Endothelial cell of umbilical vein (primary cell): ENCODE measurements around the gene METTL5. TPM values are rescaled to one million over a fixed set of nuclear protein-coding genes. Genes with fewer than 3 reads are reported as not detected.

Experiments
- BruUV-seq: library from RNA; stranded (reverse); fragments of 400-500 nt; replicated peaks from 2 replicates; lab custom pipeline; 2021; lab: Mats Ljungman, UMichigan
- CTCF ChIA-PET: fragments of 300-600, 350-600 bp; sonication (Branson Sonifier 250); formaldehyde crosslinking; loops from one replicate; lab custom pipeline; 2021; ENCODE audit warnings: antibody characterized with exemption, inconsistent platforms; lab: Charles Lee
- POLR2A ChIA-PET: fragments of 300-600, 350-600 bp; sonication (Branson Sonifier 250); formaldehyde crosslinking; loops from one replicate; lab custom pipeline; 2021; ENCODE audit warnings: antibody characterized with exemption, inconsistent platforms; lab: Charles Lee
- DNase-seq: peaks from one replicate; pipeline ENCODE4 v3.0.0-alpha.2; 2011; ENCODE audit warnings: low read depth, low spot score
- FAIRE-seq: peaks from 2 replicates; lab custom pipeline; 2011; peaks lifted over from hg19 to GRCh38; lab: Jason Lieb, UNC
- H2AFZ ChIP-seq: 2 replicates; pipeline ENCODE4 v1.6.0; 2012; ENCODE audit warnings: low read depth, low read length, control low read depth, inconsistent platforms
- H3K27ac ChIP-seq: 2 replicates; pipeline ENCODE4 v1.5.1; 2011; ENCODE audit warnings: low read depth, mild to moderate bottlenecking, control low read depth, low read length, moderate library complexity; ENCODE audit not compliant: insufficient read depth
- H3K27me3 ChIP-seq, 2 experiments: 2 replicates each; pipeline versions ENCODE4 v1.6.0 to v1.6.1; 2011; ENCODE audit warnings: low read length in 2 of 2, mixed read lengths in 1 of 2; ENCODE audit not compliant: control insufficient read depth in 2 of 2, insufficient read depth in 2 of 2
- H3K36me3 ChIP-seq, 2 experiments: 2 replicates in 1 of 2; 3 replicates in 1 of 2; pipeline ENCODE4 v1.5.1; 2011; ENCODE audit warnings: low read length in 2 of 2, mild to moderate bottlenecking in 1 of 2, moderate library complexity in 1 of 2; ENCODE audit not compliant: control insufficient read depth in 2 of 2, insufficient read depth in 2 of 2; ENCODE audit errors: extremely low read depth in 1 of 2
- H3K4me1 ChIP-seq: 3 replicates; pipeline ENCODE4 v1.5.1; 2011; ENCODE audit warnings: mild to moderate bottlenecking, low read length; ENCODE audit not compliant: control insufficient read depth, insufficient read depth; ENCODE audit errors: extremely low read depth
- H3K4me2 ChIP-seq: 2 replicates; pipeline ENCODE4 v1.6.1; 2011; ENCODE audit warnings: low read length, control low read depth, mixed read lengths; ENCODE audit not compliant: insufficient read depth
- H3K4me3 ChIP-seq, 3 experiments: fragments of 200-600 bp in 1 of 3; sonication (generic), shearing (Covaris generic) in 1 of 3; replicated peaks in 1 of 3; 2 replicates each; pipeline ENCODE4 v1.5.1; 2011 to 2016; ENCODE audit warnings: control low read depth in 3 of 3, low read length in 3 of 3, mild to moderate bottlenecking in 2 of 3, inconsistent platforms in 1 of 3, low read depth in 1 of 3, moderate library complexity in 1 of 3; ENCODE audit not compliant: insufficient read depth in 1 of 3
- H3K79me2 ChIP-seq: 2 replicates; pipeline ENCODE4 v1.6.0; 2012; ENCODE audit warnings: low read length, inconsistent platforms; ENCODE audit not compliant: control insufficient read depth, insufficient read depth
- H3K9ac ChIP-seq: replicated peaks from 2 replicates; pipeline ENCODE3; 2011; ENCODE audit warnings: low read length, control low read depth; ENCODE audit not compliant: insufficient read depth; ENCODE audit errors: extremely low read depth
- H3K9me1 ChIP-seq: replicated peaks from 3 replicates; pipeline ENCODE4 v1.6.0; 2011; ENCODE audit warnings: mild to moderate bottlenecking, low read length; ENCODE audit not compliant: control insufficient read depth, insufficient read depth; ENCODE audit errors: extremely low read depth
- H3K9me3 ChIP-seq: replicated peaks from 2 replicates; pipeline ENCODE4 v1.5.1; 2012; ENCODE audit warnings: low read length, inconsistent platforms; ENCODE audit not compliant: control insufficient read depth, insufficient read depth
- H4K20me1 ChIP-seq: replicated peaks from 2 replicates; pipeline ENCODE3; 2011; ENCODE audit warnings: mild to moderate bottlenecking, low read length; ENCODE audit not compliant: control insufficient read depth, insufficient read depth; ENCODE audit errors: extremely low read depth
- EZH2 ChIP-seq: IDR thresholded peaks from 2 replicates; pipeline ENCODE4 v1.6.1; 2012; ENCODE audit warnings: borderline replicate concordance, low read depth, mild to moderate bottlenecking, moderate library complexity, low read length, inconsistent platforms; ENCODE audit not compliant: severe bottlenecking
- FOS ChIP-seq: IDR thresholded peaks from 2 replicates; pipeline ENCODE4 v1.6.1; 2011; ENCODE audit warnings: mild to moderate bottlenecking, low read length, moderate library complexity, borderline replicate concordance; ENCODE audit not compliant: insufficient read depth
- GATA2 ChIP-seq: IDR thresholded peaks from 2 replicates; pipeline ENCODE4 v1.7.0; 2011; ENCODE audit warnings: low read depth, mild to moderate bottlenecking, moderate library complexity, mixed read lengths, low read length; ENCODE audit not compliant: insufficient read length, insufficient read depth
- MYC ChIP-seq: IDR thresholded peaks from one replicate; pipeline ENCODE4 v1.6.1; 2011; ENCODE audit warnings: mild to moderate bottlenecking, low read depth, low read length
- POLR2A ChIP-seq: IDR thresholded peaks from 2 replicates; pipeline ENCODE4 v1.6.1; 2012; ENCODE audit warnings: low read depth, mild to moderate bottlenecking, control low read depth, low read length
- POLR2AphosphoS5 ChIP-seq: IDR thresholded peaks from 2 replicates; pipeline ENCODE4 v1.6.1; 2012; ENCODE audit warnings: low read depth, mild to moderate bottlenecking, control low read depth, low read length, moderate library complexity; ENCODE audit not compliant: insufficient read depth
- dilution Hi-C: fragments of 300-500 bp; cut with MboI; formaldehyde crosslinking; loops from one replicate; pipeline ENCODE4 v1.15.0; 2019; ENCODE audit warnings: low sequenced_read_pairs; ENCODE audit not compliant: extremely low pct_ligation_motif_present
- intact Hi-C: fragments of 100-400 bp; cut with micrococcal nuclease; formaldehyde crosslinking; loops from one replicate; pipeline ENCODE4 v1.10.0; 2022
- polyA plus RNA-seq, 4 experiments: library from polyadenylated mRNA; depleted of rRNA in 3 of 4; stranded (reverse) in 3 of 4; unstranded in 1 of 4; fragments of >200 nt; gene quantifications; 2 replicates each; pipeline versions ENCODE4 v1.2.1 to v1.2.3, GENCODE V29; 2011 to 2012; ENCODE audit warnings: missing spikeins in 1 of 4
- total RNA-seq: library from RNA; stranded (reverse); gene quantifications from 2 replicates; pipeline ENCODE4 v1.2.3, GENCODE V29; 2021
- TF ChIP-seq, protein P1 (sequence below): IDR thresholded peaks from 2 replicates; pipeline ENCODE4 v1.6.1; 2011; ENCODE audit not compliant: insufficient read depth, insufficient read length

Gene METTL5
- total and polyA plus RNA-seq, 2 donors (not counting 3 experiments of a cell fraction or from before 2014, with no cell fraction given) = 27.0 to 52.0 TPM

GRCh38 chr2:169803480-169803879, 21.2 kb downstream of the METTL5 start:
- TF ChIP-seq POLR2A (no peak), FOS (no peak), POLR2AphosphoS5 (no peak), MYC (no peak), EZH2 (no peak), GATA2 (no peak)
- TF ChIP-seq, protein P1, sequence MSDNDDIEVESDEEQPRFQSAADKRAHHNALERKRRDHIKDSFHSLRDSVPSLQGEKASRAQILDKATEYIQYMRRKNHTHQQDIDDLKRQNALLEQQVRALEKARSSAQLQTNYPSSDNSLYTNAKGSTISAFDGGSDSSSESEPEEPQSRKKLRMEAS = no peak
- BruUV-seq = no TSS peak
- no peaks in the 10 kb centered on the region for H4K20me1 ChIP-seq
- H3K9me3 ChIP-seq = no peaks in the 10 kb centered on the region
- DNase-seq (no peak), FAIRE-seq (no peak)
- H3K36me3 ChIP-seq = peaks cover 3 to 27% of the 10 kb centered on the region in 2 experiments
- H3K79me2 ChIP-seq = peaks cover 54% of the 10 kb centered on the region
- no peak overlapping the region for H3K4me2 ChIP-seq
- H3K27ac ChIP-seq = no peak overlapping the region
- H3K4me3 ChIP-seq = no peak overlapping the region
- dilution Hi-C loops = no loop called here
- intact Hi-C loops = no loop called here
- no peaks in the 10 kb centered on the region for H3K9me1 ChIP-seq
- POLR2A ChIA-PET = no interaction called here
- H2AFZ ChIP-seq = no peak overlapping the region
- H3K4me1 ChIP-seq = peaks cover 8% of the 10 kb centered on the region
- CTCF ChIA-PET = interaction anchor here (1.0 to 1.5 kb wide), 3 partner anchors 12 to 351 kb away, joined by 3 to 7 read pairs (median 4); partner anchors contain the start of gene METTL5
- no peak overlapping the region for H3K9ac ChIP-seq
- H3K27me3 ChIP-seq = no peaks in the 10 kb centered on the region
